ENCODE results near the gene GCSAM. TPM values are rescaled to one million over a fixed set of nuclear protein-coding genes. Genes with fewer than 3 reads are reported as not detected.

GCSAM gene
- total RNA-seq, 1 experiment from 2014 or later = not detected

- Histone ChIP-seq H3T11ph (ENCODE audit: low read length) (no peak overlapping the region), H3K9ac (ENCODE audit: extremely low read depth, insufficient read length, low read length) (no peak overlapping the region), H3K56ac (ENCODE audit: insufficient read length, low read depth, low read length) (no peak overlapping the region), H3K14ac (ENCODE audit: insufficient read depth, low read length) (no peak overlapping the region), H3K4ac (ENCODE audit: low read depth, low read length) (no peak overlapping the region), H3K79me1 (ENCODE audit: insufficient read depth, low read depth, low read length, poor library complexity, severe bottlenecking) (no peaks in the 10 kb centered on the region), H4K5ac (ENCODE audit: insufficient read length, low read depth, low read length) (no peak overlapping the region), H2AFZ (ENCODE audit: low read length) (no peak overlapping the region), H3K23ac (ENCODE audit: insufficient read length, low read depth, low read length) (no peak overlapping the region), H3K79me2 (ENCODE audit: insufficient read depth, low read length) (no peaks in the 10 kb centered on the region), H2BK120ac (ENCODE audit: low read depth, low read length, poor library complexity, severe bottlenecking) (no peak overlapping the region), H2AK5ac (ENCODE audit: insufficient read length, low read length) (no peak overlapping the region), H4K20me1 (ENCODE audit: control insufficient read depth, insufficient read depth, insufficient read length) (no peaks in the 10 kb centered on the region), H2BK20ac (ENCODE audit: low read depth, low read length, poor library complexity, severe bottlenecking) (no peak overlapping the region), H2BK12ac (ENCODE audit: insufficient read length, low read depth, low read length) (no peak overlapping the region), H3K9me3 (ENCODE audit: control insufficient read depth, low read depth, low read length) (no peaks in the 10 kb centered on the region), H4K91ac (ENCODE audit: insufficient read length, low read depth, low read length) (no peak overlapping the region), H3K27ac (ENCODE audit: insufficient read length, low read depth, low read length) (no peak overlapping the region), H3K27me3 (ENCODE audit: insufficient read depth, low read length) (no peaks in the 10 kb centered on the region), H3K18ac (ENCODE audit: insufficient read length, low read depth, low read length) (no peak overlapping the region), H3K23me2 (ENCODE audit: insufficient read length, low read depth, low read length, poor library complexity, severe bottlenecking) (no peaks in the 10 kb centered on the region), H3K4me1 (ENCODE audit: insufficient read depth, low read length) (peaks cover 16% of the 10 kb centered on the region; the same call in 1 of the 2 replicates), H2BK15ac (ENCODE audit: low read depth, low read length) (no peak overlapping the region), H4K8ac (replicated peaks; ENCODE audit: insufficient read length, low read depth, low read length) (no peak overlapping the region), H3K4me2 (ENCODE audit: insufficient read depth, insufficient read length, low read length) (no peak overlapping the region), H2BK5ac (ENCODE audit: insufficient read length, low read length) (no peak overlapping the region)
- H3K36me3 Mint-ChIP-seq (ENCODE audit: insufficient read depth in 1 of 3, low read depth in 3 of 3) = peaks cover 0 to 5% (median 0%) of the 10 kb centered on the region in 3 experiments; a peak in 2 of 7 replicates
- peaks cover 42 to 54% of the 10 kb centered on the region in 2 experiments for H3K4me1 Mint-ChIP-seq
- WGBS (ENCODE audit: extremely low coverage, insufficient read length, low lambda C conversion rate) = no CpG with 5 or more reads among the region's 1 CpG
- peak overlapping the region; percentile 81 to 93 (median 93); a peak in 6 of 7 replicates for H3K27ac Mint-ChIP-seq
- no peak for TF ChIP-seq CTCF (conservative IDR thresholded peaks at IDR 0.05)
- peak overlapping the region in 1 of 2 experiments; percentile 6; a peak in 1 of 5 replicates for H3K4me3 Mint-ChIP-seq
- H3K27me3 Mint-ChIP-seq (ENCODE audit: low read depth) = no peaks in the 10 kb centered on the region
- peak; percentile 75 for DNase-seq
- H3K9me3 Mint-ChIP-seq = no peaks in the 10 kb centered on the region; a peak in 1 of 5 replicates
Observed at GRCh38 chr3:112126511-112126911, 6.5 kb downstream of the GCSAM start.
